ENCODE results near the gene KLRC3.

DNA sequence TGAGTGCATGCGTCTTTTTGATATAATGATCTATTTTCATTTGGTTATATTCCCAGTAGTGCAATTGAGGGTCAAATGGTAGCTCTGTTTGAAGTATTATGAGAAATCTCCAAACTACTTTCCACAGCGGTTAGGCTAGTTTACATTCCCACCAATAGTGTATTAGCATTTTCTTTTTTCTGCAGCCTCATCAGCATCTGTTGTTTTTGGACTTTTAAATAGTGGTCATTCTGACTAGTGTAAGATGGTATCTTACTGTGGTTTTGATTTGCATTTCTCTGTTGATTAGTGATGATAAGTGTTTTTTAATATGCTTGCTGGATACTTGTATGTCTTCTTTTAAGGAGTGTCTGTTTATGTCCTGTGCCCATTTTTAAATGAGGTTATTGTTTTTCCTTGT lies 36.5 kb upstream of the KLRC3 start:
- TF ChIP-seq, protein P1, sequence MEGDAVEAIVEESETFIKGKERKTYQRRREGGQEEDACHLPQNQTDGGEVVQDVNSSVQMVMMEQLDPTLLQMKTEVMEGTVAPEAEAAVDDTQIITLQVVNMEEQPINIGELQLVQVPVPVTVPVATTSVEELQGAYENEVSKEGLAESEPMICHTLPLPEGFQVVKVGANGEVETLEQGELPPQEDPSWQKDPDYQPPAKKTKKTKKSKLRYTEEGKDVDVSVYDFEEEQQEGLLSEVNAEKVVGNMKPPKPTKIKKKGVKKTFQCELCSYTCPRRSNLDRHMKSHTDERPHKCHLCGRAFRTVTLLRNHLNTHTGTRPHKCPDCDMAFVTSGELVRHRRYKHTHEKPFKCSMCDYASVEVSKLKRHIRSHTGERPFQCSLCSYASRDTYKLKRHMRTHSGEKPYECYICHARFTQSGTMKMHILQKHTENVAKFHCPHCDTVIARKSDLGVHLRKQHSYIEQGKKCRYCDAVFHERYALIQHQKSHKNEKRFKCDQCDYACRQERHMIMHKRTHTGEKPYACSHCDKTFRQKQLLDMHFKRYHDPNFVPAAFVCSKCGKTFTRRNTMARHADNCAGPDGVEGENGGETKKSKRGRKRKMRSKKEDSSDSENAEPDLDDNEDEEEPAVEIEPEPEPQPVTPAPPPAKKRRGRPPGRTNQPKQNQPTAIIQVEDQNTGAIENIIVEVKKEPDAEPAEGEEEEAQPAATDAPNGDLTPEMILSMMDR (IDR thresholded peaks at IDR 0.05 in 8 of 11, conservative IDR thresholded peaks at IDR 0.05 in 3 of 11), result no peak
- TF ChIP-seq POLR2A (IDR thresholded peaks at IDR 0.05) (no peak), POLR2AphosphoS5 (IDR thresholded peaks at IDR 0.05) (no peak)

All from spleen (tissue), 7 donors.